ENCODE measurements around the gene NCKAP1.

NCKAP1 gene

DNA sequence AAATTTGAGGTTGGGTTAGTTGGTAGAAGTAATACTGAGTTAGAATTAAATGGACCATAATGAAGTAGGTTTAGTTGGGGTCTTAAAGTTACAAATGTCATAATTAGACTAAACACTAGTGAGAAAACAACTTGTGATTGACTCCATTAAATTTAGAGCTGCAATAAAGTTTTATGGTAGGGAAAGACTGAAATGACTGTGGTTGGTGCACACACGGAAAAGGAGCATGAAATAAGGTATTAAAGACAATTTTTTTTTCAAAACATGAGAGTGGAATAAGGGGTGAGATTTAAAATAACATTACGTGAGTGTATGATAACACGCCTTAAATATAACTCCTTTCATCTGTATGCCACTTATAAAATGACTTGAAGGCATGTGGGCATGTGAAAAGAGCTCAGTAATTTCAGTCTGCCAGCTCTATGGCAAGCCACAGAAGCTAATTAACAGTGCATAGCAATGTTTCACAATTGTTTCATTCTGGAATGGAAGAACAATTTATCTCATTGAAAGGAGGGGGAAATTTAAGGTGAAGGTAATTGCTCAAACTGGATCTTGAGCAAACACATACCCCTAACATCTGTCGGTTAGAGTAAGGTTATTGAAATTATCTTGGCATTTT lies 173.2 kb downstream of the NCKAP1 start:
- H3K4me3 ChIP-seq (replicated peaks; ENCODE audit: insufficient read depth, low read length) = no peak overlapping the region
- TF ChIP-seq, protein P1, sequence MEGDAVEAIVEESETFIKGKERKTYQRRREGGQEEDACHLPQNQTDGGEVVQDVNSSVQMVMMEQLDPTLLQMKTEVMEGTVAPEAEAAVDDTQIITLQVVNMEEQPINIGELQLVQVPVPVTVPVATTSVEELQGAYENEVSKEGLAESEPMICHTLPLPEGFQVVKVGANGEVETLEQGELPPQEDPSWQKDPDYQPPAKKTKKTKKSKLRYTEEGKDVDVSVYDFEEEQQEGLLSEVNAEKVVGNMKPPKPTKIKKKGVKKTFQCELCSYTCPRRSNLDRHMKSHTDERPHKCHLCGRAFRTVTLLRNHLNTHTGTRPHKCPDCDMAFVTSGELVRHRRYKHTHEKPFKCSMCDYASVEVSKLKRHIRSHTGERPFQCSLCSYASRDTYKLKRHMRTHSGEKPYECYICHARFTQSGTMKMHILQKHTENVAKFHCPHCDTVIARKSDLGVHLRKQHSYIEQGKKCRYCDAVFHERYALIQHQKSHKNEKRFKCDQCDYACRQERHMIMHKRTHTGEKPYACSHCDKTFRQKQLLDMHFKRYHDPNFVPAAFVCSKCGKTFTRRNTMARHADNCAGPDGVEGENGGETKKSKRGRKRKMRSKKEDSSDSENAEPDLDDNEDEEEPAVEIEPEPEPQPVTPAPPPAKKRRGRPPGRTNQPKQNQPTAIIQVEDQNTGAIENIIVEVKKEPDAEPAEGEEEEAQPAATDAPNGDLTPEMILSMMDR (IDR thresholded peaks at IDR 0.05; ENCODE audit: insufficient read depth, low read length) = no peak
- no peak for TF ChIP-seq REST (IDR thresholded peaks at IDR 0.05; ENCODE audit: insufficient replicate concordance, low read depth)
- TF ChIP-seq SPI1 (IDR thresholded peaks at IDR 0.05; ENCODE audit: borderline replicate concordance, low read depth) = no peak
- TF ChIP-seq GABPA (IDR thresholded peaks at IDR 0.05; ENCODE audit: low read depth) = no peak
- no peak for TF ChIP-seq POLR2AphosphoS5 (IDR thresholded peaks at IDR 0.05; ENCODE audit: low read depth)
- H3K27ac ChIP-seq (replicated peaks) = no peak overlapping the region
- peaks cover 25% of the 10 kb centered on the region for H3K27me3 ChIP-seq (ENCODE audit: insufficient read depth, poor library complexity, severe bottlenecking)
- DNase-seq (ENCODE audit: low read depth in 1 of 2, low spot score in 1 of 2) = no peak

GRCh38 chr2:182863642-182864041 lies 174.6 kb downstream of the NCKAP1 start:
- H3K27ac ChIP-seq (replicated peaks) = no peak overlapping the region
- H3K27me3 ChIP-seq (ENCODE audit: insufficient read depth, poor library complexity, severe bottlenecking) = peaks cover 25% of the 10 kb centered on the region
- H3K4me3 ChIP-seq (replicated peaks; ENCODE audit: insufficient read depth, low read length) = no peak overlapping the region
- no peak for TF ChIP-seq SPI1 (IDR thresholded peaks at IDR 0.05; ENCODE audit: borderline replicate concordance, low read depth)
- TF ChIP-seq, protein P1 (IDR thresholded peaks at IDR 0.05; ENCODE audit: insufficient read depth, low read length) = no peak
- TF ChIP-seq REST (IDR thresholded peaks at IDR 0.05; ENCODE audit: insufficient replicate concordance, low read depth) = no peak
- TF ChIP-seq POLR2AphosphoS5 (IDR thresholded peaks at IDR 0.05; ENCODE audit: low read depth) = no peak
- TF ChIP-seq GABPA (IDR thresholded peaks at IDR 0.05; ENCODE audit: low read depth) = no peak
- DNase-seq (ENCODE audit: low read depth in 1 of 2, low spot score in 1 of 2) = no peak

DNA sequence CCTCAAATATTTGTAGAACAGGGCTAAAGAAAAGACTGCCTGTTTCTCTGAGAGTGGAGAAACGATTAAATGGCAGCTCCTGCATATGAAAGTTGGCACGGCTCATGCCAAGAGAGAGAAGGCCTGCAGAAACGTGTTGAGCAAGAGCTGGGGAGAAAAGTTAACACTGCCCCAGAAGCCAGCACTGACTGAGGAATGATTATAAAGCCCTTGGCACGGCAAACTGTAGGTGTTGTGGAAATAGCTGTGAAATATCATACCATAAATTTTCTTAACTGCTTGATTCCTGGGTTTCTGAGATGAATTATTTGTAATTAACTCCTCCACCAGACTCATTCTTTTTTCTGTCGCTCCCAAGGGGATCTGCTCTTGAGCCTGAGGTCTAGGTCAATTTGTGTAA lies 176.2 kb downstream of the NCKAP1 start:
- no peak for TF ChIP-seq GABPA (IDR thresholded peaks at IDR 0.05; ENCODE audit: low read depth)
- TF ChIP-seq SPI1 (IDR thresholded peaks at IDR 0.05; ENCODE audit: borderline replicate concordance, low read depth) = no peak
- no peak for TF ChIP-seq POLR2AphosphoS5 (IDR thresholded peaks at IDR 0.05; ENCODE audit: low read depth)
- TF ChIP-seq REST (IDR thresholded peaks at IDR 0.05; ENCODE audit: insufficient replicate concordance, low read depth) = no peak
- TF ChIP-seq, protein P1 (IDR thresholded peaks at IDR 0.05; ENCODE audit: insufficient read depth, low read length) = no peak
- DNase-seq (ENCODE audit: low read depth in 1 of 2, low spot score in 1 of 2) = no peak
- Histone ChIP-seq H3K27me3 (ENCODE audit: insufficient read depth, poor library complexity, severe bottlenecking) (peaks cover 18% of the 10 kb centered on the region), H3K4me3 (replicated peaks; ENCODE audit: insufficient read depth, low read length) (no peak overlapping the region), H3K27ac (replicated peaks) (no peak overlapping the region)
